WERI-Rb-1 (cell line): ENCODE results near the gene ANLN.

Experiments
- DNase-seq: peaks from one replicate; pipeline ENCODE4 v3.0.0-alpha.2; 2020
- H3K27ac ChIP-seq: fragments of 250-450 bp; sonication (Bioruptor Pico); 2 replicates; pipeline ENCODE4 v1.5.1; 2020; ENCODE audit warnings: mild to moderate bottlenecking, moderate library complexity
- H3K27me3 ChIP-seq: fragments of 250-450 bp; sonication (Bioruptor Pico); 2 replicates; pipeline ENCODE4 v1.5.1; 2021; ENCODE audit warnings: mild to moderate bottlenecking, low read depth, moderate library complexity; ENCODE audit not compliant: insufficient read depth, severe bottlenecking
- H3K36me3 ChIP-seq: fragments of 250-450 bp; sonication (Bioruptor Pico); 2 replicates; pipeline ENCODE4 v1.5.1; 2020; ENCODE audit warnings: mild to moderate bottlenecking, moderate library complexity
- H3K4me3 ChIP-seq: 2 replicates; pipeline ENCODE4 v1.5.1; 2011; ENCODE audit warnings: low read depth, mild to moderate bottlenecking, control low read depth, low read length
- H3K9me3 ChIP-seq: fragments of 250-450 bp; sonication (Bioruptor Pico); 2 replicates; pipeline ENCODE4 v1.5.1; 2021; ENCODE audit warnings: mild to moderate bottlenecking, moderate library complexity; ENCODE audit not compliant: severe bottlenecking
- TF ChIP-seq, protein P1 (sequence below): IDR thresholded peaks from 2 replicates; pipeline ENCODE4 v1.5.1; 2011; ENCODE audit warnings: low read depth, mild to moderate bottlenecking, control low read depth, inconsistent platforms, low read length

ANLN gene

DNA sequence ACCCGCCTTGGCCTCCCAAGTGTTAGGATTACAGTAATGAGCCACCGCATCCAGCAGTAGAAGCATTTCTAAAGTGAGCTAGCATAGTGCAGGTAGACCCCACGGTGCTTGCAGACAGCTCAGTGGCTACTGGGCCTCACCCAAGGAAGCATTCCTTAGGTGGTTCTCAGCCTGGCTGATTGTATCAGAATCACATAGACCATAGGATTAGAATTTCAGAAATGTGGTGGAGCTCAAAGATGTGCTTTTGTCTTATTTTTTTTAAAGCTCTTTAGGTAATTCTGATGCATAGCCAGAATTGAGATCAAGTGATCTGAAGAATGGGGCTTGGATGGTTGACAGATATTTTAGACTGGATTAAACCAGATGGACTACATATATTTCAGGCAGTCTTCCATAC, 10.9 kb downstream of the ANLN start:
- no peak for DNase-seq
- Histone ChIP-seq H3K36me3 (peaks cover 90% of the 10 kb centered on the region), H3K4me3 (no peak overlapping the region), H3K27ac (no peak overlapping the region), H3K27me3 (no peaks in the 10 kb centered on the region), H3K9me3 (no peaks in the 10 kb centered on the region)
- TF ChIP-seq, protein P1, sequence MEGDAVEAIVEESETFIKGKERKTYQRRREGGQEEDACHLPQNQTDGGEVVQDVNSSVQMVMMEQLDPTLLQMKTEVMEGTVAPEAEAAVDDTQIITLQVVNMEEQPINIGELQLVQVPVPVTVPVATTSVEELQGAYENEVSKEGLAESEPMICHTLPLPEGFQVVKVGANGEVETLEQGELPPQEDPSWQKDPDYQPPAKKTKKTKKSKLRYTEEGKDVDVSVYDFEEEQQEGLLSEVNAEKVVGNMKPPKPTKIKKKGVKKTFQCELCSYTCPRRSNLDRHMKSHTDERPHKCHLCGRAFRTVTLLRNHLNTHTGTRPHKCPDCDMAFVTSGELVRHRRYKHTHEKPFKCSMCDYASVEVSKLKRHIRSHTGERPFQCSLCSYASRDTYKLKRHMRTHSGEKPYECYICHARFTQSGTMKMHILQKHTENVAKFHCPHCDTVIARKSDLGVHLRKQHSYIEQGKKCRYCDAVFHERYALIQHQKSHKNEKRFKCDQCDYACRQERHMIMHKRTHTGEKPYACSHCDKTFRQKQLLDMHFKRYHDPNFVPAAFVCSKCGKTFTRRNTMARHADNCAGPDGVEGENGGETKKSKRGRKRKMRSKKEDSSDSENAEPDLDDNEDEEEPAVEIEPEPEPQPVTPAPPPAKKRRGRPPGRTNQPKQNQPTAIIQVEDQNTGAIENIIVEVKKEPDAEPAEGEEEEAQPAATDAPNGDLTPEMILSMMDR, result no peak

DNA sequence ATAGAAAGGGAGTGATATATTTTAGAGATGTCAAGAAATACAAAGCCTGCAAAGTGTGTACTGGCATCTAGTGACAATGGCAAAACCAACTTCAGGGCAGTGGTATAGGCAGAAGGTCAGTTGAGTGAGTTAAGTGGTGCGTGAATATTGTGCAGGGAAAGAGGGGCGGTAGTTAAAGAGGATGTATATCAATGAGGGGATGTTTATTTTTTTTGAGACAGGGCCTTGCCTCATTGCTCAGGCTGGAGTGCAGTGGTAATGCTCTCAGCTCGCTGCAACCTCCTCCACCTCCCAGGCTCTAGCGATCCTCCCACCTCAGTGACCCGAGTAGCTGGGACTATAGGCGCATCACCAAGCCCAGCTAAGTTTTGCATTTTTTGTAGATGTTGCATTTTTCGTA, 13.8 kb downstream of the ANLN start:
- no peak overlapping the region for H3K27ac ChIP-seq
- no peaks in the 10 kb centered on the region for H3K9me3 ChIP-seq
- no peaks in the 10 kb centered on the region for H3K27me3 ChIP-seq
- DNase-seq, result no peak
- TF ChIP-seq, protein P1, result no peak
- peaks cover 88% of the 10 kb centered on the region for H3K36me3 ChIP-seq
- H3K4me3 ChIP-seq, result no peak overlapping the region

DNA sequence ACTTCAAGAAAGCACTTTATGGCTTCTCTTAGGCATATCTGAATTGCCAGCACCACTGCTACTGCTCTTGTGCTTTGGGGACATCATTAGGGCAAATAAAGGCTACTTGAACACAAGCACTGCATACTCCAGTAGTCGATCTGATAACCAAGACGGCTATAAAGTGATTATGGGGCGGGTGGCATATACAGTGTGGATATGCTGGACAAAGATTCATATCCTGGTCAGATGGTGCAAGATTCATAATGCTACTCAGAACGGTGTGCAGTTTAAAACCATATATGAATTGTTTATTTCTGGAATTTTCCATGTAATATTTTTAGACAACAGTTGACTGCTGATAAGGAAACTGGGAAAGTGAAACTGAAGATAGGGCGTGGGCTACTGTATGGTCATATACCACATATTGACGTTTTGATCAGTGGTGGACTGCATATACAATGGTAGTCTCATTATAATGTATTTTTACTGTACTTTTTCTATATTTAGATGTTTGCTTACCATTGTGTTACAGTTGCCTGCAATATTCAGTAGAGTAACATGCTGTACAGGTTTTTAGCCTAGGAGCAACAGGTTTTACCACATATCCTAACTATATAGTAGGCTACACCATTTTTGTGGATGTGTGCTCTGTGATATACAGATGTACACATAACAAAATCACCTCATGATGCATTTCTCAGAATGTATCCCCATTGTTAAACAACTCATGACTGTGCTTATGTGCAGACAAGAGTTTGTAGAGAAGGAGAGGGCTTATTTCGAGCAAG, 15.2 kb downstream of the ANLN start:
- Histone ChIP-seq H3K4me3 (no peak overlapping the region), H3K27ac (no peak overlapping the region), H3K9me3 (no peaks in the 10 kb centered on the region), H3K36me3 (peaks cover 85% of the 10 kb centered on the region), H3K27me3 (no peaks in the 10 kb centered on the region)
- TF ChIP-seq, protein P1, result no peak
- no peak for DNase-seq

DNA sequence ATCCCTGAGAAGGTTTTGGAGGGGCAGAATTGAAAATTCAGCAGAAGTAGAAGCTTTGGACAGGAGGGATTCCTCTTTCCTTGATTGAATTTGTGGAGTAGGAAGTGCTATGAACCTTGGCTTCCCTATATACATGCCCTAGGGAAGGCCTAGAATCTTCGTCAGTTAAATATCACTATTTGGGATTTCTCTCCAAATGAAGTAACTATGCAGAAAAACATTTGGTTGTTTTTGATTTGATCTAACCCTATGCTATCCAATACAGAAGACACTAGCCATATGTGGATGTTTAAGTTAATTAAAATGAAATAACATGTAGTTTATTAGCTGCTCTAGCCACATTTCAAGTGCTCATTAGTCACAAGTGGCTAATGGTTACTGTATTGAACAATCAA, 15.7 kb downstream of the ANLN start:
- H3K27me3 ChIP-seq, result no peaks in the 10 kb centered on the region
- no peak for DNase-seq
- peaks cover 85% of the 10 kb centered on the region for H3K36me3 ChIP-seq
- no peaks in the 10 kb centered on the region for H3K9me3 ChIP-seq
- no peak overlapping the region for H3K27ac ChIP-seq
- TF ChIP-seq, protein P1, result no peak
- no peak overlapping the region for H3K4me3 ChIP-seq

DNA sequence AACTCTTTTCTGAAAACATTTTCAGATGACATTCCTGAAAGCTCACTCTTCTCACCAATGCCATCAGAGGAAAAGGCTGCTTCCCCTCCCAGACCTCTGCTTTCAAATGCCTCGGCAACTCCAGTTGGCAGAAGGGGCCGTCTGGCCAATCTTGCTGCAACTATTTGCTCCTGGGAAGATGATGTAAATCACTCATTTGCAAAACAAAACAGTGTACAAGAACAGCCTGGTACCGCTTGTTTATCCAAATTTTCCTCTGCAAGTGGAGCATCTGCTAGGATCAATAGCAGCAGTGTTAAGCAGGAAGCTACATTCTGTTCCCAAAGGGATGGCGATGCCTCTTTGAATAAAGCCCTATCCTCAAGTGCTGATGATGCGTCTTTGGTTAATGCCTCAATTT, 16.5 kb downstream of the ANLN start:
- peaks cover 85% of the 10 kb centered on the region for H3K36me3 ChIP-seq
- no peak overlapping the region for H3K27ac ChIP-seq
- no peaks in the 10 kb centered on the region for H3K9me3 ChIP-seq
- no peak overlapping the region for H3K4me3 ChIP-seq
- no peak for DNase-seq
- H3K27me3 ChIP-seq, result no peaks in the 10 kb centered on the region
- TF ChIP-seq, protein P1, result no peak
